IPS DF 4.7 (cell line): ENCODE data around the gene BPIFB4.
"Not testable (repeated sequence)": the region's sequence is repeated elsewhere in the genome, so short reads cannot be mapped to it uniquely, and the experiment has no call there.

Source experiments
- DNase-seq: peaks from one replicate; pipeline ENCODE4 v3.0.0-alpha.2; 2013; ENCODE audit warnings: low spot score; ENCODE audit errors: extremely low read depth

The BPIFB4 gene

GRCh38 chr20:33079259-33079658 is at the start of gene BPIFB4:
Gene BPIFB4 (plus strand): TSS chr20:33079643. CDS start chr20:33081527, 1,884 bp downstream.
- no peak for DNase-seq

- no peak for DNase-seq
Measured at GRCh38 chr20:33030076-33030475, 49.4 kb upstream of the BPIFB4 start.

- DNase-seq: no peak
Measured at GRCh38 chr20:33030569-33030968, 48.9 kb upstream of the BPIFB4 start.

GRCh38 chr20:33031531-33031930 is 47.9 kb upstream of the BPIFB4 start, which contains the start of gene BPIFB6:
Gene BPIFB6 (plus strand): TSS chr20:33031648. CDS start chr20:33031648, 0 bp downstream.
- no peak for DNase-seq

GRCh38 chr20:33032555-33032954 is 46.9 kb upstream of the BPIFB4 start:
- DNase-seq: no peak

GRCh38 chr20:33033381-33033780 is 46.1 kb upstream of the BPIFB4 start:
- DNase-seq: no peak

GRCh38 chr20:33034115-33034514 is 45.3 kb upstream of the BPIFB4 start:
- DNase-seq: no peak

- no peak for DNase-seq
Measured at GRCh38 chr20:33034901-33035492, 44.4 kb upstream of the BPIFB4 start.

GRCh38 chr20:33037456-33037855 is 42.0 kb upstream of the BPIFB4 start:
- no peak for DNase-seq

- DNase-seq: no peak
Measured at GRCh38 chr20:33038243-33038642, 41.2 kb upstream of the BPIFB4 start.

GRCh38 chr20:33042430-33042829 is 37.0 kb upstream of the BPIFB4 start:
- DNase-seq: no peak

- DNase-seq: no peak
Measured at GRCh38 chr20:33042983-33043730, 36.3 kb upstream of the BPIFB4 start.

GRCh38 chr20:33043731-33044181 is 35.7 kb upstream of the BPIFB4 start:
- DNase-seq: no peak

GRCh38 chr20:33045129-33045721 is 34.2 kb upstream of the BPIFB4 start:
- DNase-seq: not testable (repeated sequence)

GRCh38 chr20:33046412-33046811 is 33.0 kb upstream of the BPIFB4 start:
- DNase-seq: no peak

GRCh38 chr20:33051333-33051732 is 28.1 kb upstream of the BPIFB4 start:
- DNase-seq: no peak

GRCh38 chr20:33053291-33054106 is 25.9 kb upstream of the BPIFB4 start, which contains the start of gene BPIFB3:
Gene BPIFB3 (plus strand): TSS chr20:33053903. CDS start chr20:33055436, 1,533 bp downstream.
- no peak for DNase-seq

- no peak for DNase-seq
Measured at GRCh38 chr20:33054381-33054780, 25.1 kb upstream of the BPIFB4 start.

GRCh38 chr20:33054791-33055190 is 24.7 kb upstream of the BPIFB4 start:
- no peak for DNase-seq

GRCh38 chr20:33059136-33059535 is 20.3 kb upstream of the BPIFB4 start:
- DNase-seq: no peak

GRCh38 chr20:33059741-33060390 is 19.6 kb upstream of the BPIFB4 start:
- DNase-seq: no peak
